ENCODE data around the gene ITGA2B. TPM values are rescaled to one million over a fixed set of nuclear protein-coding genes. Genes with fewer than 3 reads are reported as not detected.

Gene ITGA2B
- total and polyA plus RNA-seq, 2 experiments from 2014 or later = 13.3 to 13.9 TPM

GRCh38 chr17:44327715-44328449, 61.6 kb downstream of the ITGA2B start:
- H4K20me1 ChIP-seq (replicated peaks; ENCODE audit: insufficient read depth) = no peaks in the 10 kb centered on the region
- Mint-ChIP-seq H3K36me3 (ENCODE audit: low read depth) (peaks cover 3% of the 10 kb centered on the region; the same call in 1 of the 3 replicates), H3K4me1 (peaks cover 11% of the 10 kb centered on the region; the same call in 2 of the 3 replicates), H3K27ac (no peak overlapping the region), H3K27me3 (ENCODE audit: insufficient read depth, low read depth, poor library complexity) (peaks cover 26% of the 10 kb centered on the region), H3K9me3 (no peaks in the 10 kb centered on the region), H3K4me3 (no peak overlapping the region; the same call in 2 of the 3 replicates)
- no peak overlapping the region for H3K27ac ChIP-seq (ENCODE audit: low read depth)
- no peak overlapping the region for H3K4me2 ChIP-seq
- H3K27me3 ChIP-seq (ENCODE audit: insufficient read depth) = peaks cover 16% of the 10 kb centered on the region
- H3K4me3 ChIP-seq = no peak overlapping the region
- H3K4me1 ChIP-seq (ENCODE audit: insufficient read depth) = no peaks in the 10 kb centered on the region; the same call in 1 of the 2 replicates
- H3K79me2 ChIP-seq (replicated peaks; ENCODE audit: insufficient read depth) = peaks cover 9% of the 10 kb centered on the region
- H3K9me2 ChIP-seq (ENCODE audit: insufficient read depth) = no peaks in the 10 kb centered on the region
- H2AFZ ChIP-seq = no peak overlapping the region
- H3F3A ChIP-seq (replicated peaks; ENCODE audit: low read depth) = peaks cover 8% of the 10 kb centered on the region; the same call in 1 of the 2 replicates
- TF ChIP-seq REST (IDR thresholded peaks at IDR 0.05; ENCODE audit: unreplicated experiment) (no peak), EZH2phosphoT487 (IDR thresholded peaks at IDR 0.05; ENCODE audit: unreplicated experiment) (no peak), CREB1 (CRISPR knock-in tag; IDR thresholded peaks at IDR 0.05; ENCODE audit: low read depth) (no peak), ZNF331 (CRISPR knock-in tag; IDR thresholded peaks at IDR 0.05; ENCODE audit: low read depth) (no peak), ZNF114 (CRISPR knock-in tag; IDR thresholded peaks at IDR 0.05) (no peak), EZH2 (IDR thresholded peaks at IDR 0.05; ENCODE audit: low read depth, unreplicated experiment) (no peak), STAT1 (IDR thresholded peaks at IDR 0.05; ENCODE audit: unreplicated experiment) (no peak), POLR2AphosphoS5 (IDR thresholded peaks at IDR 0.05; ENCODE audit: low read depth) (no peak), NANOG (IDR thresholded peaks at IDR 0.05; ENCODE audit: borderline replicate concordance) (no peak), ZNF462 (CRISPR knock-in tag; IDR thresholded peaks at IDR 0.05) (no peak), ETS1 (IDR thresholded peaks at IDR 0.05) (no peak), CTCF (conservative IDR thresholded peaks at IDR 0.05; ENCODE audit: low read depth in 2 of 2) (no peak), JUNB (IDR thresholded peaks at IDR 0.05; ENCODE audit: unreplicated experiment) (no peak)
- DNase-seq (ENCODE audit: low spot score) (no peak), ATAC-seq (no peak)
- H3K36me3 ChIP-seq (ENCODE audit: insufficient read depth) = no peaks in the 10 kb centered on the region
